Neuronal stem cell (in vitro differentiated cells): ENCODE results near the gene BCAS3.
A peak's percentile ranks its signal among the peaks of the same experiment; 100 is the strongest.

Experiments
- DNase-seq: peaks from one replicate; pipeline ENCODE4 v3.0.0-alpha.2; 2013; ENCODE audit warnings: low spot score
- H2AFZ ChIP-seq: one replicate; pipeline ENCODE4 v1.6.1; 2013; ENCODE audit warnings: mild to moderate bottlenecking, low read length, inconsistent platforms
- H2AK5ac ChIP-seq: 2 replicates; pipeline ENCODE4 v1.6.1; 2013; ENCODE audit warnings: low read depth, mild to moderate bottlenecking, inconsistent platforms, low read length, moderate library complexity, mixed read lengths
- H2BK120ac ChIP-seq: 2 replicates; pipeline ENCODE4 v1.6.1; 2013; ENCODE audit warnings: low read depth, mild to moderate bottlenecking, inconsistent platforms, low read length, moderate library complexity, mixed read lengths
- H2BK12ac ChIP-seq: one replicate; pipeline ENCODE4 v1.6.1; 2013; ENCODE audit warnings: low read length, inconsistent platforms
- H2BK15ac ChIP-seq: 2 replicates; pipeline ENCODE4 v1.6.1; 2013; ENCODE audit warnings: mild to moderate bottlenecking, low read length, inconsistent platforms, mixed read lengths
- H2BK5ac ChIP-seq: one replicate; pipeline ENCODE4 v1.6.1; 2013; ENCODE audit warnings: inconsistent platforms, mild to moderate bottlenecking, low read length, moderate library complexity
- H3K14ac ChIP-seq: one replicate; pipeline ENCODE4 v1.6.1; 2013; ENCODE audit warnings: low read length, inconsistent platforms
- H3K18ac ChIP-seq: 2 replicates; pipeline ENCODE4 v1.6.1; 2013; ENCODE audit warnings: low read length, inconsistent platforms
- H3K23ac ChIP-seq: 2 replicates; pipeline ENCODE4 v1.6.1; 2013; ENCODE audit warnings: low read depth, mild to moderate bottlenecking, mixed read lengths, low read length, inconsistent platforms; ENCODE audit not compliant: poor library complexity
- H3K27ac ChIP-seq: replicated peaks from 3 replicates; pipeline ENCODE4 v1.5.1; 2013; ENCODE audit warnings: low read length, inconsistent platforms
- H3K27me3 ChIP-seq, 3 experiments: 2 replicates each; pipeline ENCODE4 v1.6.1; 2013; ENCODE audit warnings: low read length in 3 of 3, mild to moderate bottlenecking in 2 of 3, inconsistent platforms in 1 of 3, low read depth in 1 of 3, mixed read lengths in 1 of 3, moderate library complexity in 1 of 3; ENCODE audit not compliant: control insufficient read depth in 3 of 3, insufficient read depth in 3 of 3
- H3K36me3 ChIP-seq, 2 donors: replicated peaks in 1 of 2; 2 replicates each; pipeline ENCODE4 v1.6.1; 2013; ENCODE audit warnings: low read length in 2 of 2; ENCODE audit not compliant: control insufficient read depth in 2 of 2, insufficient read depth in 2 of 2
- H3K4ac ChIP-seq: 2 replicates; pipeline ENCODE4 v1.6.1; 2013; ENCODE audit warnings: inconsistent platforms, mild to moderate bottlenecking, low read length, moderate library complexity
- H3K4me1 ChIP-seq, 2 donors: 1 replicate in 1 of 2; 2 replicates in 1 of 2; pipeline ENCODE4 v1.6.1; 2013; ENCODE audit warnings: low read length in 2 of 2, low read depth in 1 of 2; ENCODE audit not compliant: control insufficient read depth in 2 of 2, insufficient read depth in 1 of 2
- H3K4me2 ChIP-seq: one replicate; pipeline ENCODE4 v1.6.1; 2013; ENCODE audit warnings: mild to moderate bottlenecking, low read length, inconsistent platforms; ENCODE audit not compliant: insufficient read depth, poor library complexity, severe bottlenecking
- H3K4me3 ChIP-seq, 2 donors: 2 replicates each; pipeline ENCODE4 v1.5.1; 2013; ENCODE audit warnings: low read length in 2 of 2, mild to moderate bottlenecking in 2 of 2, inconsistent platforms in 1 of 2, moderate library complexity in 1 of 2
- H3K79me1 ChIP-seq: one replicate; pipeline ENCODE4 v1.6.1; 2013; ENCODE audit warnings: low read depth, mild to moderate bottlenecking, inconsistent platforms, low read length, moderate library complexity
- H3K9ac ChIP-seq: one replicate; pipeline ENCODE4 v1.6.1; 2013; ENCODE audit warnings: mild to moderate bottlenecking, low read depth, low read length, inconsistent platforms; ENCODE audit not compliant: poor library complexity
- H3K9me3 ChIP-seq, 2 donors: replicated peaks in 1 of 2; 2 replicates each; pipeline versions ENCODE3 to v1.6.1; 2013; ENCODE audit warnings: low read length in 2 of 2, mild to moderate bottlenecking in 2 of 2, inconsistent platforms in 1 of 2, low read depth in 1 of 2, mixed read lengths in 1 of 2, moderate library complexity in 1 of 2; ENCODE audit not compliant: control insufficient read depth in 2 of 2, insufficient read depth in 1 of 2
- H4K8ac ChIP-seq: one replicate; pipeline ENCODE4 v1.6.1; 2013; ENCODE audit warnings: low read depth, mild to moderate bottlenecking, inconsistent platforms, low read length, moderate library complexity
- H4K91ac ChIP-seq: one replicate; pipeline ENCODE4 v1.6.1; 2013; ENCODE audit warnings: low read length, low read depth, mild to moderate bottlenecking, inconsistent platforms; ENCODE audit not compliant: poor library complexity
- WGBS, 2 donors: extraction: QIAGEN DNeasy Blood & Tissue Kit; methylation state at CpG; one replicate each; pipeline ENCODE4 v1.1.7; 2013; ENCODE audit warnings: missing lambda C conversion rate in 2 of 2, mixed read lengths in 1 of 2; ENCODE audit not compliant: insufficient read length in 2 of 2, insufficient replicate concordance in 1 of 2; ENCODE audit errors: extremely low coverage in 2 of 2; 5-methylcytosine and 5-hydroxymethylcytosine counted together

The BCAS3 gene

GRCh38 chr17:61415374-61416210 lies 737.9 kb downstream of the BCAS3 start:
- Histone ChIP-seq H3K4ac (no peak overlapping the region), H3K79me1 (no peaks in the 10 kb centered on the region), H3K4me2 (no peak overlapping the region), H4K91ac (no peak overlapping the region), H3K9me3 (peaks cover 0 to 23% of the 10 kb centered on the region in 2 donors), H3K27me3 (peaks cover 3 to 40% (median 39%) of the 10 kb centered on the region in 3 experiments), H3K4me1 (peaks cover 2 to 9% of the 10 kb centered on the region in 2 donors), H4K8ac (no peak overlapping the region), H3K14ac (no peak overlapping the region), H2BK5ac (no peak overlapping the region), H2BK120ac (no peak overlapping the region), H2AFZ (peak overlapping the region; percentile 91), H3K23ac (no peak overlapping the region), H2AK5ac (no peak overlapping the region), H3K9ac (no peak overlapping the region), H2BK12ac (no peak overlapping the region), H3K4me3 (no peak overlapping the region), H3K18ac (no peak overlapping the region), H3K36me3 (no peaks in the 10 kb centered on the region), H3K27ac (no peak overlapping the region), H2BK15ac (peak overlapping the region; percentile 28)
- WGBS, 2 donors, result no CpG with 5 or more reads among the region's 6 CpGs
- DNase-seq, result no peak

GRCh38 chr17:61416211-61416539 lies 738.5 kb downstream of the BCAS3 start:
- no CpG with 5 or more reads among the region's 6 CpGs for WGBS, 2 donors
- Histone ChIP-seq H4K8ac (peak overlapping the region; percentile 94), H3K4ac (no peak overlapping the region), H3K18ac (peak overlapping the region; percentile 95), H3K4me2 (peak overlapping the region; percentile 69), H3K27me3 (peaks cover 2 to 39% (median 34%) of the 10 kb centered on the region in 3 experiments), H3K14ac (no peak overlapping the region), H4K91ac (no peak overlapping the region), H3K27ac (no peak overlapping the region), H2BK12ac (peak overlapping the region; percentile 14), H3K79me1 (no peaks in the 10 kb centered on the region), H2BK120ac (no peak overlapping the region), H3K4me3 (peak overlapping the region in 1 of 2 donors; percentile 63), H3K9me3 (peaks cover 0 to 23% of the 10 kb centered on the region in 2 donors), H3K23ac (peak overlapping the region; percentile 38), H3K9ac (peak overlapping the region; percentile 79), H2AK5ac (peak overlapping the region; percentile 49), H3K36me3 (no peaks in the 10 kb centered on the region), H2AFZ (peak overlapping the region; percentile 91), H2BK5ac (no peak overlapping the region), H2BK15ac (peak overlapping the region; percentile 97), H3K4me1 (peaks cover 0 to 9% of the 10 kb centered on the region in 2 donors)
- DNase-seq, result no peak

GRCh38 chr17:61416540-61417363 lies 739.1 kb downstream of the BCAS3 start:
- Histone ChIP-seq H3K27me3 (peaks cover 0 to 37% (median 28%) of the 10 kb centered on the region in 3 experiments), H2AFZ (peak overlapping the region; percentile 91), H3K4me1 (peaks cover 0 to 9% of the 10 kb centered on the region in 2 donors), H3K4me2 (peak overlapping the region; percentile 69), H3K4ac (no peak overlapping the region), H3K18ac (peak overlapping the region; percentile 95), H4K8ac (peak overlapping the region; percentile 94), H3K36me3 (no peaks in the 10 kb centered on the region), H3K14ac (no peak overlapping the region), H3K79me1 (no peaks in the 10 kb centered on the region), H4K91ac (no peak overlapping the region), H3K9me3 (peaks cover 0 to 23% of the 10 kb centered on the region in 2 donors), H2BK15ac (peak overlapping the region; percentile 97), H2AK5ac (peak overlapping the region; percentile 49), H3K23ac (peak overlapping the region; percentile 38), H2BK12ac (peak overlapping the region; percentile 14), H3K9ac (peak overlapping the region; percentile 79), H3K27ac (no peak overlapping the region), H3K4me3 (peak overlapping the region; percentile 35 to 63), H2BK120ac (no peak overlapping the region), H2BK5ac (peak overlapping the region; percentile 79)
- no CpG with 5 or more reads among the region's 43 CpGs for WGBS, 2 donors
- DNase-seq, result peak; percentile 93

GRCh38 chr17:61418449-61418848 lies 740.8 kb downstream of the BCAS3 start:
- no peak overlapping the region for H4K8ac ChIP-seq
- H2BK120ac ChIP-seq, result no peak overlapping the region
- H3K9ac ChIP-seq, result no peak overlapping the region
- H3K4ac ChIP-seq, result no peak overlapping the region
- H2BK12ac ChIP-seq, result no peak overlapping the region
- H3K79me1 ChIP-seq, result no peaks in the 10 kb centered on the region
- no peak for DNase-seq
- H3K27me3 ChIP-seq, result peaks cover 0 to 37% (median 13%) of the 10 kb centered on the region in 3 experiments
- H3K9me3 ChIP-seq, result peaks cover 0 to 20% of the 10 kb centered on the region in 2 donors
- no peak overlapping the region for H3K4me2 ChIP-seq
- no peak overlapping the region for H2AFZ ChIP-seq
- H4K91ac ChIP-seq, result no peak overlapping the region
- no peak overlapping the region for H3K23ac ChIP-seq
- no peak overlapping the region for H2AK5ac ChIP-seq
- H3K36me3 ChIP-seq, result no peaks in the 10 kb centered on the region
- WGBS, 2 donors, result no CpG with 5 or more reads among the region's 2 CpGs
- H3K27ac ChIP-seq, result no peak overlapping the region
- no peak overlapping the region for H3K4me3 ChIP-seq
- no peak overlapping the region for H2BK15ac ChIP-seq
- no peak overlapping the region for H3K18ac ChIP-seq
- peaks cover 0 to 7% of the 10 kb centered on the region in 2 donors for H3K4me1 ChIP-seq
- H3K14ac ChIP-seq, result no peak overlapping the region
- no peak overlapping the region for H2BK5ac ChIP-seq
